Suprapubic skin (tissue), 3 donors: Measurements from ENCODE around the gene COL11A2.

Experiments
- EP300 ChIP-seq: sonication (generic); formaldehyde crosslinking; IDR thresholded peaks from one replicate; pipeline ENCODE4 v1.6.1; 2017; ENCODE audit warnings: antibody characterized with exemption
- POLR2A ChIP-seq, 2 donors: fragments of 450-650 bp; IDR thresholded peaks; one replicate each; pipeline ENCODE4 v1.6.1; 2017; ENCODE audit warnings: antibody characterized with exemption in 2 of 2, mild to moderate bottlenecking in 2 of 2, moderate library complexity in 2 of 2
- TF ChIP-seq, protein P1 (sequence below), 2 donors: fragments of 200-600 bp in 1 of 2; fragments of 450-650 bp in 1 of 2; sonication (generic) in 1 of 2; IDR thresholded peaks; one replicate each; pipeline ENCODE4 v1.5.1; 2016 to 2019; ENCODE audit warnings: antibody characterized with exemption in 2 of 2, mild to moderate bottlenecking in 1 of 2, moderate library complexity in 1 of 2

- TF ChIP-seq, protein P1, sequence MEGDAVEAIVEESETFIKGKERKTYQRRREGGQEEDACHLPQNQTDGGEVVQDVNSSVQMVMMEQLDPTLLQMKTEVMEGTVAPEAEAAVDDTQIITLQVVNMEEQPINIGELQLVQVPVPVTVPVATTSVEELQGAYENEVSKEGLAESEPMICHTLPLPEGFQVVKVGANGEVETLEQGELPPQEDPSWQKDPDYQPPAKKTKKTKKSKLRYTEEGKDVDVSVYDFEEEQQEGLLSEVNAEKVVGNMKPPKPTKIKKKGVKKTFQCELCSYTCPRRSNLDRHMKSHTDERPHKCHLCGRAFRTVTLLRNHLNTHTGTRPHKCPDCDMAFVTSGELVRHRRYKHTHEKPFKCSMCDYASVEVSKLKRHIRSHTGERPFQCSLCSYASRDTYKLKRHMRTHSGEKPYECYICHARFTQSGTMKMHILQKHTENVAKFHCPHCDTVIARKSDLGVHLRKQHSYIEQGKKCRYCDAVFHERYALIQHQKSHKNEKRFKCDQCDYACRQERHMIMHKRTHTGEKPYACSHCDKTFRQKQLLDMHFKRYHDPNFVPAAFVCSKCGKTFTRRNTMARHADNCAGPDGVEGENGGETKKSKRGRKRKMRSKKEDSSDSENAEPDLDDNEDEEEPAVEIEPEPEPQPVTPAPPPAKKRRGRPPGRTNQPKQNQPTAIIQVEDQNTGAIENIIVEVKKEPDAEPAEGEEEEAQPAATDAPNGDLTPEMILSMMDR (IDR thresholded peaks at IDR 0.05): peak; percentile 66 to 68
- no peak for TF ChIP-seq EP300
- no peak for TF ChIP-seq POLR2A (IDR thresholded peaks at IDR 0.05)
These were observed 44.2 kb downstream of the COL11A2 start for GRCh38 chr6:33147807-33148666.
